Upper lobe of right lung (tissue), 1 donor: ENCODE data around the gene TRIM38. TPM values are rescaled to one million over a fixed set of nuclear protein-coding genes. Genes with fewer than 3 reads are reported as not detected.

Experiments
- ATAC-seq: fragments of 200-7000 bp; cut with Tn5 transposase; one replicate; pipeline ENCODE4 v1.9.1; 2020; ENCODE audit warnings: mild to moderate bottlenecking, moderate library complexity
- DNase-seq: peaks from one replicate; pipeline ENCODE4 v3.0.0-alpha.2; 2020
- H3K27ac ChIP-seq: fragments of 200-600 bp; one replicate; pipeline ENCODE4 v1.8.0; 2022
- H3K27me3 ChIP-seq: fragments of 200-600 bp; one replicate; pipeline ENCODE4 v1.8.0; 2022; ENCODE audit warnings: mild to moderate bottlenecking
- H3K36me3 ChIP-seq: fragments of 200-600 bp; one replicate; pipeline ENCODE4 v1.8.0; 2022
- H3K4me1 ChIP-seq: fragments of 200-600 bp; one replicate; pipeline ENCODE4 v1.8.0; 2022
- H3K4me3 ChIP-seq: fragments of 200-600 bp; one replicate; pipeline ENCODE4 v1.8.0; 2022; ENCODE audit warnings: mild to moderate bottlenecking
- H3K9me3 ChIP-seq: fragments of 200-600 bp; one replicate; pipeline ENCODE4 v1.8.0; 2022
- CTCF ChIP-seq: fragments of 200-600 bp; IDR thresholded peaks from one replicate; pipeline ENCODE4 v1.8.0; 2022; ENCODE audit warnings: antibody characterized with exemption
- intact Hi-C: fragments of 100-400 bp; cut with DNase I; formaldehyde crosslinking; loops from one replicate; pipeline ENCODE4 v1.11.0; 2022
- long read RNA-seq: library from polyadenylated mRNA; unstranded; transcript quantifications from one replicate; pipeline ENCODE4 v2.0.0, GENCODE V29; 2021
- total RNA-seq: library from RNA; stranded (reverse); fragmentation: NEBNext Ultra II Directional; extraction: Animal tissue kit (Norgen Biotek cat#: 25700); gene quantifications from one replicate; pipeline ENCODE4 v1.2.1, GENCODE V29; 2021
- donor health status: DM: no; HTN: yes; CAD: no; lungs with severe emphysema.

Gene TRIM38, protein sequence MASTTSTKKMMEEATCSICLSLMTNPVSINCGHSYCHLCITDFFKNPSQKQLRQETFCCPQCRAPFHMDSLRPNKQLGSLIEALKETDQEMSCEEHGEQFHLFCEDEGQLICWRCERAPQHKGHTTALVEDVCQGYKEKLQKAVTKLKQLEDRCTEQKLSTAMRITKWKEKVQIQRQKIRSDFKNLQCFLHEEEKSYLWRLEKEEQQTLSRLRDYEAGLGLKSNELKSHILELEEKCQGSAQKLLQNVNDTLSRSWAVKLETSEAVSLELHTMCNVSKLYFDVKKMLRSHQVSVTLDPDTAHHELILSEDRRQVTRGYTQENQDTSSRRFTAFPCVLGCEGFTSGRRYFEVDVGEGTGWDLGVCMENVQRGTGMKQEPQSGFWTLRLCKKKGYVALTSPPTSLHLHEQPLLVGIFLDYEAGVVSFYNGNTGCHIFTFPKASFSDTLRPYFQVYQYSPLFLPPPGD
- total RNA-seq = 18.0 TPM
- long read RNA-seq, full-length matches to known transcripts = 25 of 39 reads
- long read RNA-seq, partial matches to known transcripts = 1 of 39 reads
- long read RNA-seq, other reads (novel, unspliced or antisense) = 13 of 39 reads

- TF ChIP-seq CTCF = no peak
- H3K27me3 ChIP-seq = no peaks in the 10 kb centered on the region
- peaks cover 20% of the 10 kb centered on the region for H3K36me3 ChIP-seq
- intact Hi-C loops = no loop called here
- no peaks in the 10 kb centered on the region for H3K9me3 ChIP-seq
- peak within 1 kb of the TSS; percentile 66 for H3K4me3 ChIP-seq
- DNase-seq = no peak
- peak; percentile 94 for ATAC-seq
- H3K27ac ChIP-seq = peak within 1 kb of the TSS; percentile 91
- H3K4me1 ChIP-seq = peaks cover 48% of the 10 kb centered on the region
These were observed at the start of gene TRIM38 for GRCh38 chr6:25962149-25963127. Gene TRIM38 (plus strand): TSS chr6:25962802. CDS start chr6:25966523, 3,721 bp downstream.

DNA sequence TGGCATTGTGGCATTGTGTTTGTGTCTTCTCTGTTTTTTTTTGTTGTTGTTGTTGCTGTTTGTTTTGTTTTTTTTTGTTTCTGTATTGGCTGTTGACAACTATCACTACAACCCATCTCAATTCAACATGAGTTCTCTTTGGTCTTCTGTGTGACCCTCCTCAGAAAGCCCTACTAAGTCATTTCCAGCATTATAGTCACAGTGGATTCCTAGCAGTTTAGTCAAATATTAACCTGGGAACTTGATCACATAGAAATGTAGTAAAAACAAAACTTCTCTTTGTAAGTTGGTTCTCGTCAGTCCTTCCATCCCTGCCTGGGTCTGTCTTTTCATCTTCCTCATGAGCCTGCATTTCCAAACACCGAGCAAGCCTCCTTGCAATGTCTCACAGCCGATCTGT is 48.9 kb upstream of the TRIM38 start:
- no peaks in the 10 kb centered on the region for H3K4me1 ChIP-seq
- intact Hi-C loops = no loop called here
- no peak for TF ChIP-seq CTCF
- DNase-seq (no peak), ATAC-seq (no peak)
- no peak overlapping the region for H3K27ac ChIP-seq
- no peaks in the 10 kb centered on the region for H3K9me3 ChIP-seq
- H3K27me3 ChIP-seq = no peaks in the 10 kb centered on the region
- no peaks in the 10 kb centered on the region for H3K36me3 ChIP-seq
- H3K4me3 ChIP-seq = no peak overlapping the region

- intact Hi-C loops = no loop called here
- H3K4me1 ChIP-seq = no peaks in the 10 kb centered on the region
- H3K36me3 ChIP-seq = no peaks in the 10 kb centered on the region
- no peak overlapping the region for H3K4me3 ChIP-seq
- no peak overlapping the region for H3K27ac ChIP-seq
- no peaks in the 10 kb centered on the region for H3K27me3 ChIP-seq
- DNase-seq (no peak), ATAC-seq (no peak)
- no peak for TF ChIP-seq CTCF
- no peaks in the 10 kb centered on the region for H3K9me3 ChIP-seq
These were observed 46.3 kb upstream of the TRIM38 start for GRCh38 chr6:25916330-25916729.

DNA sequence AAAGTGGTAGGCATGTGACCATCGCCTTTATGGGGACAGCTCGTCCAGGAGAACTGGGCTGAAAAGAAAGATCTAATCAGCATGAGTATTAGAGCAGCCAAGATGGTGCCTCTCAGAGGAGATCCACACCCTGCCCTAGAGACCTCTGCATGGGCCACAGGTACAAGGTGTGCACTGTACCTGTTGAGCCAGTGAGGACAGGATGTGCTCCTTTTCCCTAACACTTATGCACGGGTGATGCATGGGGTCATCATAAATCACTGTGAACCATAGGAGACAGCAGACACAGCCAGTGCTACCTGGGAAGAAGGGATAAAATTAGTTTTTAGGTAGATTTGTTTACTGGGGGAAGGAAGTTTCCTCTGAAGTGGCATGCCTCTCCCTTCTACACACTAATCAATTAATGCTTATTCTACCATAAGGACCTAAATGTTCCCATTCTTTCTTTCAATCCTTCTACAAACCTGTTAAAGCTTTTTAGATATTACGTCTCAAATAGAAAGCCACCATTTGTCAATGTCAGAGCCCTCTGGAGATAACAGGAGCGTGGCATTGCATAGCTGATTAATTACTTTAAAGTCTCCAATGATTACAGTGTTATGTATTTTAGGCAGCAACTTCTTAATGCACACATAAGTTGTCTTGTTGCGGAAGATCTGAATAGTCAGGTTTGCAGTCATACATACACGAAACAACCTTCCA is 45.7 kb upstream of the TRIM38 start:
- DNase-seq (no peak), ATAC-seq (no peak)
- TF ChIP-seq CTCF = no peak
- H3K36me3 ChIP-seq = no peaks in the 10 kb centered on the region
- no peak overlapping the region for H3K4me3 ChIP-seq
- H3K27me3 ChIP-seq = no peaks in the 10 kb centered on the region
- H3K9me3 ChIP-seq = no peaks in the 10 kb centered on the region
- no peaks in the 10 kb centered on the region for H3K4me1 ChIP-seq
- no peak overlapping the region for H3K27ac ChIP-seq
- intact Hi-C loops = no loop called here

GRCh38 chr6:25918083-25918683 is 44.4 kb upstream of the TRIM38 start:
- no peak for TF ChIP-seq CTCF
- no peaks in the 10 kb centered on the region for H3K4me1 ChIP-seq
- intact Hi-C loops = no loop called here
- no peaks in the 10 kb centered on the region for H3K36me3 ChIP-seq
- H3K27ac ChIP-seq = no peak overlapping the region
- no peak overlapping the region for H3K4me3 ChIP-seq
- no peaks in the 10 kb centered on the region for H3K9me3 ChIP-seq
- ATAC-seq (no peak), DNase-seq (no peak)
- no peaks in the 10 kb centered on the region for H3K27me3 ChIP-seq
